ENCODE data around the gene KANSL1. TPM values are rescaled to one million over a fixed set of nuclear protein-coding genes. Genes with fewer than 3 reads are reported as not detected.
"Not testable (repeated sequence)": the region's sequence is repeated elsewhere in the genome, so short reads cannot be mapped to it uniquely, and the experiment has no call there.

KANSL1 gene
- total and polyA plus RNA-seq, 2 experiments from 2014 or later: 49.0 to 206 TPM

DNA sequence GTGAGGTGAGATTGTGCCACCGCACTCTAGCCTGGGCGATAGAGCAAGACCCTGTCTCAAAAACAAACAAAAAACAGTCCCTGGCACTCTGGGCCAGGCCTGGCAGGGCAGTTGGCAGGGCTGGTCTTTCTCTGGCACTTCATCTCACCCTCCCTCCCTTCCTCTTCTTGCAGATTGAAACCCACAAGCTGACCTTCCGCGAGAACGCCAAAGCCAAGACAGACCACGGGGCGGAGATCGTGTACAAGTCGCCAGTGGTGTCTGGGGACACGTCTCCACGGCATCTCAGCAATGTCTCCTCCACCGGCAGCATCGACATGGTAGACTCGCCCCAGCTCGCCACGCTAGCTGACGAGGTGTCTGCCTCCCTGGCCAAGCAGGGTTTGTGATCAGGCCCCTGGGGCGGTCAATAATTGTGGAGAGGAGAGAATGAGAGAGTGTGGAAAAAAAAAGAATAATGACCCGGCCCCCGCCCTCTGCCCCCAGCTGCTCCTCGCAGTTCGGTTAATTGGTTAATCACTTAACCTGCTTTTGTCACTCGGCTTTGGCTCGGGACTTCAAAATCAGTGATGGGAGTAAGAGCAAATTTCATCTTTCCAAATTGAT, 169.3 kb downstream of the KANSL1 start (continued):
- TF ChIP-seq, protein P1, sequence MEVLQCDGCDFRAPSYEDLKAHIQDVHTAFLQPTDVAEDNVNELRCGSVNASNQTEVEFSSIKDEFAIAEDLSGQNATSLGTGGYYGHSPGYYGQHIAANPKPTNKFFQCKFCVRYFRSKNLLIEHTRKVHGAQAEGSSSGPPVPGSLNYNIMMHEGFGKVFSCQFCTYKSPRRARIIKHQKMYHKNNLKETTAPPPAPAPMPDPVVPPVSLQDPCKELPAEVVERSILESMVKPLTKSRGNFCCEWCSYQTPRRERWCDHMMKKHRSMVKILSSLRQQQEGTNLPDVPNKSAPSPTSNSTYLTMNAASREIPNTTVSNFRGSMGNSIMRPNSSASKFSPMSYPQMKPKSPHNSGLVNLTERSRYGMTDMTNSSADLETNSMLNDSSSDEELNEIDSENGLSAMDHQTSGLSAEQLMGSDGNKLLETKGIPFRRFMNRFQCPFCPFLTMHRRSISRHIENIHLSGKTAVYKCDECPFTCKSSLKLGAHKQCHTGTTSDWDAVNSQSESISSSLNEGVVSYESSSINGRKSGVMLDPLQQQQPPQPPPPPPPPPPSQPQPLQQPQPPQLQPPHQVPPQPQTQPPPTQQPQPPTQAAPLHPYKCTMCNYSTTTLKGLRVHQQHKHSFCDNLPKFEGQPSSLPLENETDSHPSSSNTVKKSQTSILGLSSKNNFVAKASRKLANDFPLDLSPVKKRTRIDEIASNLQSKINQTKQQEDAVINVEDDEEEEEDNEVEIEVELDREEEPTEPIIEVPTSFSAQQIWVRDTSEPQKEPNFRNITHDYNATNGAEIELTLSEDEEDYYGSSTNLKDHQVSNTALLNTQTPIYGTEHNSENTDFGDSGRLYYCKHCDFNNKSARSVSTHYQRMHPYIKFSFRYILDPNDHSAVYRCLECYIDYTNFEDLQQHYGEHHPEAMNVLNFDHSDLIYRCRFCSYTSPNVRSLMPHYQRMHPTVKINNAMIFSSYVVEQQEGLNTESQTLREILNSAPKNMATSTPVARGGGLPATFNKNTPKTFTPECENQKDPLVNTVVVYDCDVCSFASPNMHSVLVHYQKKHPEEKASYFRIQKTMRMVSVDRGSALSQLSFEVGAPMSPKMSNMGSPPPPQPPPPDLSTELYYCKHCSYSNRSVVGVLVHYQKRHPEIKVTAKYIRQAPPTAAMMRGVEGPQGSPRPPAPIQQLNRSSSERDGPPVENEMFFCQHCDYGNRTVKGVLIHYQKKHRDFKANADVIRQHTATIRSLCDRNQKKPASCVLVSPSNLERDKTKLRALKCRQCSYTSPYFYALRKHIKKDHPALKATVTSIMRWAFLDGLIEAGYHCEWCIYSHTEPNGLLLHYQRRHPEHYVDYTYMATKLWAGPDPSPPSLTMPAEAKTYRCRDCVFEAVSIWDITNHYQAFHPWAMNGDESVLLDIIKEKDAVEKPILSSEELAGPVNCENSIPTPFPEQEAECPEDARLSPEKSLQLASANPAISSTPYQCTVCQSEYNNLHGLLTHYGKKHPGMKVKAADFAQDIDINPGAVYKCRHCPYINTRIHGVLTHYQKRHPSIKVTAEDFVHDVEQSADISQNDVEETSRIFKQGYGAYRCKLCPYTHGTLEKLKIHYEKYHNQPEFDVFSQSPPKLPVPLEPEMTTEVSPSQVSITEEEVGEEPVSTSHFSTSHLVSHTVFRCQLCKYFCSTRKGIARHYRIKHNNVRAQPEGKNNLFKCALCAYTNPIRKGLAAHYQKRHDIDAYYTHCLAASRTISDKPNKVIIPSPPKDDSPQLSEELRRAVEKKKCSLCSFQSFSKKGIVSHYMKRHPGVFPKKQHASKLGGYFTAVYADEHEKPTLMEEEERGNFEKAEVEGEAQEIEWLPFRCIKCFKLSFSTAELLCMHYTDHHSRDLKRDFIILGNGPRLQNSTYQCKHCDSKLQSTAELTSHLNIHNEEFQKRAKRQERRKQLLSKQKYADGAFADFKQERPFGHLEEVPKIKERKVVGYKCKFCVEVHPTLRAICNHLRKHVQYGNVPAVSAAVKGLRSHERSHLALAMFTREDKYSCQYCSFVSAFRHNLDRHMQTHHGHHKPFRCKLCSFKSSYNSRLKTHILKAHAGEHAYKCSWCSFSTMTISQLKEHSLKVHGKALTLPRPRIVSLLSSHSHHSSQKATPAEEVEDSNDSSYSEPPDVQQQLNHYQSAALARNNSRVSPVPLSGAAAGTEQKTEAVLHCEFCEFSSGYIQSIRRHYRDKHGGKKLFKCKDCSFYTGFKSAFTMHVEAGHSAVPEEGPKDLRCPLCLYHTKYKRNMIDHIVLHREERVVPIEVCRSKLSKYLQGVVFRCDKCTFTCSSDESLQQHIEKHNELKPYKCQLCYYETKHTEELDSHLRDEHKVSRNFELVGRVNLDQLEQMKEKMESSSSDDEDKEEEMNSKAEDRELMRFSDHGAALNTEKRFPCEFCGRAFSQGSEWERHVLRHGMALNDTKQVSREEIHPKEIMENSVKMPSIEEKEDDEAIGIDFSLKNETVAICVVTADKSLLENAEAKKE (CRISPR knock-in tag; IDR thresholded peaks at IDR 0.05): no peak
- TF ChIP-seq EZH2 (IDR thresholded peaks at IDR 0.05; ENCODE audit: low read depth, unreplicated experiment) (no peak), CTCF (conservative IDR thresholded peaks at IDR 0.05; ENCODE audit: low read depth in 2 of 2) (no peak), EZH2phosphoT487 (IDR thresholded peaks at IDR 0.05; ENCODE audit: unreplicated experiment) (no peak), NANOG (IDR thresholded peaks at IDR 0.05; ENCODE audit: borderline replicate concordance) (no peak), ZNF331 (CRISPR knock-in tag; IDR thresholded peaks at IDR 0.05; ENCODE audit: low read depth) (no peak), ZNF114 (CRISPR knock-in tag; IDR thresholded peaks at IDR 0.05) (no peak)

GRCh38 chr17:46023366-46023765, 169.9 kb downstream of the KANSL1 start:
- not testable (repeated sequence) for ATAC-seq; H3K36me3 ChIP-seq (ENCODE audit: insufficient read depth); H3K4me3 ChIP-seq

More at GRCh38 chr17:46023366-46023765, 169.9 kb downstream of the KANSL1 start:
- not testable (repeated sequence) for H3K9me3 Mint-ChIP-seq; H4K20me1 ChIP-seq (replicated peaks; ENCODE audit: insufficient read depth); H3K27ac Mint-ChIP-seq; H2AFZ ChIP-seq; H3K27ac ChIP-seq (ENCODE audit: low read depth); H3K79me2 ChIP-seq (replicated peaks; ENCODE audit: insufficient read depth); H3K36me3 Mint-ChIP-seq (ENCODE audit: low read depth); DNase-seq (ENCODE audit: low spot score); H3K27me3 ChIP-seq (ENCODE audit: insufficient read depth); H3K9me2 ChIP-seq (ENCODE audit: insufficient read depth); H3F3A ChIP-seq (replicated peaks; ENCODE audit: low read depth); H3K4me2 ChIP-seq; H3K4me3 Mint-ChIP-seq
- Mint-ChIP-seq H3K4me1 (peaks cover 33% of the 10 kb centered on the region), H3K27me3 (ENCODE audit: insufficient read depth, low read depth, poor library complexity) (peaks cover 25% of the 10 kb centered on the region)
- H3K4me1 ChIP-seq (ENCODE audit: insufficient read depth): peaks cover 25% of the 10 kb centered on the region
